HTR-8/SVneo (cell line): ENCODE data around the gene STXBP6.
"Not testable (repeated sequence)": the region's sequence is repeated elsewhere in the genome, so short reads cannot be mapped to it uniquely, and the experiment has no call there.

Source experiments
- DNase-seq: peaks from one replicate; pipeline ENCODE4 v3.0.0; 2011; ENCODE audit warnings: low spot score, mixed read lengths; ENCODE audit not compliant: insufficient read length
- FAIRE-seq: peaks from 2 replicates; lab custom pipeline; 2011; peaks lifted over from hg19 to GRCh38; lab: Jason Lieb, UNC

Gene STXBP6

GRCh38 chr14:24789378-24789884 is 260.5 kb downstream of the STXBP6 start:
- DNase-seq (no peak), FAIRE-seq (no peak)

GRCh38 chr14:24785698-24786097 is 264.2 kb downstream of the STXBP6 start:
- DNase-seq (no peak), FAIRE-seq (no peak)

DNA sequence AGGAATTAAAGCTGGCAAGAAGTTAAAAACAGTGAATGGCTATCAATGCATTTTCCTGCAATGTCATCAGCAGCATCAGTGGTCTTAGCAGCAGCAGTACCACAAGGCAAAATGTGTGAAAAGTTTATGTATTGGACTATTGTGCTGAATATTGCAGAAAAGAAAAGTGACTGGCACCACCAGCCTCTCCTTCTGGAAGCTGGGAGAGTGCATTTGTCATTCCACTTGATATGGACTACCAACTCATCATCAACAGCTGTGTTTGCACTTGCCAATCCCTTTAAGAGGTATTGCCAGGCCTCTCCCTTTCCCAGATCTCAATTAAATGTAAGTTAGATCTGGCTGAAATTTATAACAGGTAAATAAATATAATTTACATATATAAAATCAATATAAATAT is 265.0 kb downstream of the STXBP6 start:
- FAIRE-seq (no peak), DNase-seq (no peak)

DNA sequence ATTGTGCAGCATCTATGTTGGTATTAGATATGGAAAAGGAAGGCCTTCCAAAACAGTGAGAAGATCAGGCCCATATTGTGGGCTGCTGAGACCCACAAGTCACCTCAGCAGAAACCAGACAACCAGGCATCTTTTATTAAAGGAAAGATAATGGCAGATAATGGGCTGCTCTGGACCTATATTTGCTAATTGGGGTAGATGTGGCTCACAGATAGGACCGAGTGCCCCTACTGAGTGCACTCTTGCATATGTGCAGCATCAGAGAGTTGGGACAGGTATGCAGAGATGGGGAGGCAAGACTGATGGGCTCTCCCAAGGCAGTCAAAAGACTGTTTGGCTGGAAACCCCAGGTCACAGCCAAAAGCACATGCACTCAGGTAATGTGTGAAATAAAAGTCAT is 266.2 kb downstream of the STXBP6 start:
- no peak for DNase-seq
- FAIRE-seq, result no peak

DNA sequence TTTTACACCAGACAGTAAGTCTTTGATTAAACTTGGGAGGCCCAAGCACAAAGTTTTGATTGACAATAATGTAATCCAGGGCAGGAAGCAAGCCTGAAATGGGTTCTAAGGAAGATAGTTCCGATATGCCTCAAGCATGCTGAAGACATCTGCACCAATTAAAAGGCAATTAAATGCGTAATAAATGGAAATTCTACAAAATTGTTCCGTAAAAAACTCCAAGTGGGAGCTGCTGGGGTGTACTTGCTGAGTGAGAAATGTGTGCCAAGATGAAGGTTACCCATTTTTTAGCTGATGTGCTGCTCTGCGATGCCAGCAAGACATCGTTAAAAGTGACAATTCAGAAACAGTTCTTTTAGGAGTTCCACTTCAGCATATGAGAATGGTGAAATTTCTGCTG is 269.7 kb downstream of the STXBP6 start:
- FAIRE-seq (peak; percentile 28), DNase-seq (no peak)

DNA sequence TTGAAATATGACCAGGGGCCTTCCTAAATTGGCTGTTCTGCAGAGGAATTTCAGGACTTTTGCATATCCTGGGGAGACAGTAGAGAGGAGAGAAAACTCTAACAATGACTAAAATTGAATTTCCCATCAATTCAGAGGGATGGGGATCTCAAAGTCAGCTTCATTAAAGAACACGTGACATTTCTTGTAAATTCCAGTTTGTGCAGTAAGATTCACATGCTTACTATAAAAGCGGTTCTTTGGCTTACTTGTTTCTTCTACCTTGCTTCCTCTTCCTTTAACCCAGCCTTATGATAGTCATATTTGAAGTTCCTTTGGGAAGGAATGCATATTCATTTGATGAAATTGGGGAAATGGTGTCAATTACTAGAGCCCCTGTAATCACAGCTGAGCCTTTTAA is 272.3 kb downstream of the STXBP6 start:
- DNase-seq, result no peak
- FAIRE-seq, result no peak

- FAIRE-seq (no peak), DNase-seq (no peak)
Measured at GRCh38 chr14:24775950-24776349, 274.0 kb downstream of the STXBP6 start.

DNA sequence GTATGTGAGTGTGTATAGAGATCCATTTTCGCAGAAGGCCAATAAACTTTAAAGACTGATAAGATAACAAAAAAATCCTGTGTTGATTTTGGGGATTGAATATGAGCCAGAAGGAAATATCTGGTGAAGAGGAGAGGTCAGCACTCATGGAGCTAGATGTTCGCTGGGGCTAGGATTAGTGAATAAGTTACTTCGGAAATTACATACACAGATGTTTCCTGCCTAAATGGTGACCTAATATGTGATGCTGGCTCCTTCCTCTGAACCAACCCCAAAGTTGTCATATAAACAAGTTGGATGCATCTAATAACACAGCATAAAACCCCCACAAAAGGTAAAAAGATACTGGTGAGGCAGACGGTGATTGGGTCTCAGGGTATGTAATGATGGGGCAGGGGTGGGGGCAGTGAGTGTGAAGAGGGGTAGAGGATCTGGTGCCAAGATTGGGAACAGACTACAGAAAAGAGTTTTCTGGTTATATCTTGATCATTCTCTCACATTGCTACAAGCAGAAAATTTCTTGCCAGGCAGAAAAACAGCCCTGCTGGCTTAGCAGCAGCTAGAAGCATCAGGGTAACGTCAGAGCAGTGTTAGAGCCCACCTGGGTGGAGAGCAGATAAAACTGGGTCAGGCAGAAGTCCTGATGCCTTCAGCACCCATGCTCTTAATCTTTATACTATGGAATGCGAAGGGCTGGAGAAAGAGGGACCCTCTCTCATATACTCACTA is 275.6 kb downstream of the STXBP6 start:
- DNase-seq (no peak), FAIRE-seq (no peak)

DNA sequence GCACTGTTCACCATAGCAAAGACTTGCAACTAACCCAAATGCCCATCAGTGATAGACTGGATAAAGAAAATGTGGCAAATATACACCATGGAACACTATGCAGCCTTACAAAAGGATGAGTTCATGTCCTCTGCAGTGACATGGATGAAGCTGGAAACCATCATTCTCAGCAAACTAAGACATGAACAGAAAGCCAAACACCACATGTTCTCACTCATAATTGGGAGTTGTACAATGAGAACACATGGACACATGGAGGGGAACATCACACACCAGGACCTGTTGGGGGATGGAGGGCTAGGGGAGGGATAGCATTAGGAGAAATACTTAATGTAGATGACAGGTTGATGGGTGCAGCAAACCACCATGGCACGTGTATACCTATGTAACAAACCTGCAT is 276.4 kb downstream of the STXBP6 start:
- DNase-seq, FAIRE-seq: not testable (repeated sequence)

DNA sequence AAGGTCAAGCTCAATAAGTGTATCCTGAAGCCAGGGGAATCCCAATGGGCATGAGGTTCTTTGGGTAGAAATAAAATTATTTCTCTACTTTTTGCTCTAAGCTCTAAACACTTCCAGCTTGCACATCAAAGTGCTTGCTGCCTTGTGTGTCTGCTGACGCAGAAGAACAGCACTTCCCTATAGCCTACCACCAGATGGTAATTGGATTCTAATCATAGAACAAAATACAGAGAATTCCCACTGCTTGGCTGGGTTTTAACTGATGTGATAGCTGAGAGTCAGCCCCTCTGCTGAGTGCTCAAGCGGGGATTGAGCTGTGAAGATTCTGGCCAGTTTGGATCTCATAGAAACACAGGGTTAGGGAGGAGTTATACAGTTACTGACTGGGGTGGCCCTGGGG is 283.5 kb downstream of the STXBP6 start:
- no peak for DNase-seq
- no peak for FAIRE-seq

DNA sequence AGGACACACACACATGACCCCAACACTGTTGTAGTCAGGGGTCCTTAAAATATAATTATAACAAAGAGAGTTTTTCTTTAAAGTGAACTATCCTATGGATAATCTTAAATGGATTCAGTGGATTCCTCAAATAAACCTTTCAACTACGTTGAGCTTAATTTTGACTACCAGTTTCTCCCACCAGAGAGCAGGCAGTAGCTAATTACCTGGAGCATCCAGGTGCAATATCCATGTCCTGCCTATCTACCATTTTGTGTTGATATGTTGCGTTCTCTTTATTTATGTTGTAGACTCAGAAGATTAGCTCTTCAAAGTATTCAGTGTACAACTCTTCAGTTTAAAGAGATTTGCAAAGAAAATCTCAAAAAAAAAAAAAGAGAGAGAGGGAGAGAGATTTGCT is 288.8 kb downstream of the STXBP6 start:
- DNase-seq, result no peak
- FAIRE-seq, result no peak
